ENCODE data around the gene FHOD3. TPM values are rescaled to one million over a fixed set of nuclear protein-coding genes. Genes with fewer than 3 reads are reported as not detected.
A peak's percentile ranks its signal among the peaks of the same experiment; 100 is the strongest.
"Not testable (repeated sequence)": the region's sequence is repeated elsewhere in the genome, so short reads cannot be mapped to it uniquely, and the experiment has no call there.

The FHOD3 gene
- total and polyA plus RNA-seq, 9 of the 15 experiments (the other 6 are each of a cell fraction or from before 2014, with no cell fraction given) = 0.11 TPM; not detected in 8

- in situ Hi-C loops (cut with MboI); H4K20me1 ChIP-seq (replicated peaks; ENCODE audit: control insufficient read depth, insufficient read depth, low read length); H3K4me2 ChIP-seq (ENCODE audit: insufficient read depth, low read length); ATAC-seq; H3K9me3 ChIP-seq (replicated peaks; ENCODE audit: control insufficient read depth, insufficient read depth, low read depth, low read length); intact Hi-C loops (cut with micrococcal nuclease); H2AFZ ChIP-seq (ENCODE audit: low read depth, low read length); FAIRE-seq; H3K27ac ChIP-seq (ENCODE audit: extremely low read depth, low read depth, low read length); H3K4me3 ChIP-seq; H3K9ac ChIP-seq (ENCODE audit: insufficient read depth in 1 of 2, low read depth in 2 of 2, low read length in 2 of 2); H3K9me1 ChIP-seq (ENCODE audit: control insufficient read depth, insufficient read depth, low read length); BruUV-seq (replicated peaks); CTCF ChIA-PET (ENCODE audit: low intra/inter-chr PET ratio); DNase-seq (ENCODE audit: extremely low read depth in 1 of 4, low spot score in 3 of 4); H3K27me3 ChIP-seq (ENCODE audit: control insufficient read depth in 2 of 2, insufficient read depth in 2 of 2, low read length in 2 of 2): not testable (repeated sequence)
- peaks cover 91% of the 10 kb centered on the region for H3K36me3 ChIP-seq (ENCODE audit: control insufficient read depth, insufficient read depth, low read length)
- peaks cover 16% of the 10 kb centered on the region; the same call in 2 of the 3 replicates for H3K79me2 ChIP-seq (ENCODE audit: control insufficient read depth, insufficient read depth, low read length)
- TF ChIP-seq ZBTB40 (IDR thresholded peaks at IDR 0.05) (peak; percentile 91), ZBTB40 (CRISPR knock-in tag; IDR thresholded peaks at IDR 0.05) (peak; percentile 74)
- H3K4me1 ChIP-seq (replicated peaks in 1 of 2; ENCODE audit: control insufficient read depth in 2 of 2, insufficient read depth in 2 of 2, low read length in 2 of 2) = peaks cover 0 to 31% of the 10 kb centered on the region in 2 experiments; a peak in 2 of 5 replicates
- POLR2A ChIA-PET = interaction anchor here (0.7 to 1.3 kb wide), 3 partner anchors 8 to 17 kb away, joined by 3 read pairs; partner anchors contain the start of genes KIAA1328 and TPGS2
Observed at GRCh38 chr18:36816096-36816495, 518.6 kb downstream of the FHOD3 start.

Data from K562 (cell line).